ENCODE measurements around the gene DISC1.

The DISC1 gene

DNA sequence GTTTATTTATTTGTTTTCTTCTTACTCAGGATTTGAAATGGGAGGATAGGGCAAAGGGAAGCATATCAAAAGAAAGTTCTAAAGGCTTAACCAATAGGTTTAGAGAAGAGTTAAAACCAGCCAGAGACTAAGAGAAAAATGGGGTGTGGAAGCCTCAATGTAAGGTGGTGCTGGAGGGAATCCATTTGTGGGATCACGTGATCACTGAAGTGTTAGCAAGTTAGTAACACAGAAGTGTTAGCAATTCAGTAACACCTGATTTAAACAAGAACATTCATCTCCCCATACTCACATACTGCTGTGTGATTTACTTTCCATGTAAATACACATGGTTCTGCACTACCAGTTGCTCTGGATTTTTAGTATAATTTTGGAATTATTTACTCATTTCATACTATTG is 451.2 kb downstream of the DISC1 start:
- H3K27ac ChIP-seq (replicated peaks) = no peak overlapping the region
- H3K4me3 ChIP-seq (replicated peaks; ENCODE audit: insufficient read depth, low read length) = no peak overlapping the region
- H3K27me3 ChIP-seq (ENCODE audit: insufficient read depth, poor library complexity, severe bottlenecking) = peaks cover 2% of the 10 kb centered on the region
- DNase-seq (ENCODE audit: low read depth in 1 of 2, low spot score in 1 of 2) = no peak
- TF ChIP-seq POLR2AphosphoS5 (IDR thresholded peaks at IDR 0.05; ENCODE audit: low read depth) (no peak), SPI1 (IDR thresholded peaks at IDR 0.05; ENCODE audit: borderline replicate concordance, low read depth) (no peak), GABPA (IDR thresholded peaks at IDR 0.05; ENCODE audit: low read depth) (no peak)
- TF ChIP-seq, protein P1, sequence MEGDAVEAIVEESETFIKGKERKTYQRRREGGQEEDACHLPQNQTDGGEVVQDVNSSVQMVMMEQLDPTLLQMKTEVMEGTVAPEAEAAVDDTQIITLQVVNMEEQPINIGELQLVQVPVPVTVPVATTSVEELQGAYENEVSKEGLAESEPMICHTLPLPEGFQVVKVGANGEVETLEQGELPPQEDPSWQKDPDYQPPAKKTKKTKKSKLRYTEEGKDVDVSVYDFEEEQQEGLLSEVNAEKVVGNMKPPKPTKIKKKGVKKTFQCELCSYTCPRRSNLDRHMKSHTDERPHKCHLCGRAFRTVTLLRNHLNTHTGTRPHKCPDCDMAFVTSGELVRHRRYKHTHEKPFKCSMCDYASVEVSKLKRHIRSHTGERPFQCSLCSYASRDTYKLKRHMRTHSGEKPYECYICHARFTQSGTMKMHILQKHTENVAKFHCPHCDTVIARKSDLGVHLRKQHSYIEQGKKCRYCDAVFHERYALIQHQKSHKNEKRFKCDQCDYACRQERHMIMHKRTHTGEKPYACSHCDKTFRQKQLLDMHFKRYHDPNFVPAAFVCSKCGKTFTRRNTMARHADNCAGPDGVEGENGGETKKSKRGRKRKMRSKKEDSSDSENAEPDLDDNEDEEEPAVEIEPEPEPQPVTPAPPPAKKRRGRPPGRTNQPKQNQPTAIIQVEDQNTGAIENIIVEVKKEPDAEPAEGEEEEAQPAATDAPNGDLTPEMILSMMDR (IDR thresholded peaks at IDR 0.05; ENCODE audit: insufficient read depth, low read length) = no peak

DNA sequence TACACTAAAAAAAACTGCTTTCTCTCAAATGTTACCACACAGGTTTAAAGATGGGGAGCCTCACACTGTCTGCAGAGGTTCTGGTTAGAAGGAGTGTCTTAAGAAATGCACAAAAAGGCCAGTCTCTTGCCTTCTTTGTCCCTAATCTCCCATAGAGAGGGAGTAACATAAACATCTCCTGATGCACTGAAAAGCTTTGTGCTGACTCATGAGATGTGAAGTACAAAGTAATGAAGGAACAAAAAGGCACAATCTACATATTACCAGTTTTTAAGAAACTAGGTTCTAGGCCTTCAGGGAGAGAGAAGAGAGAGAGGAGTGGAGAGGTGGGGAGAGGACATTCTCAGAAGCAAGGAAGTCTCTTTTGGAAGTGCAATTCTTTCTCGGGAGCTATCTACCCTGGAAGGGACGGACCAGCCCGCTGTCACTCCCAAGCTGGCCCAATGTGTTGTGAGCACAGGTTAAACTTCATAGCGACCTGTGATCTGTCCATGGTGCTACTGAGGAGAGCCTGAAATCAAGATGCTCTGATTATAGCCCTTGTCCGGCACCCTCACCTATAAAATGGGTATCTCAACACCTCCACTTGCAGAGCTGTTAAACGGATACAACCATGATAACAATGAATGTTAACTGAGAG is 458.1 kb downstream of the DISC1 start:
- TF ChIP-seq GABPA (IDR thresholded peaks at IDR 0.05; ENCODE audit: low read depth) (no peak), POLR2AphosphoS5 (IDR thresholded peaks at IDR 0.05; ENCODE audit: low read depth) (no peak)
- TF ChIP-seq, protein P2, sequence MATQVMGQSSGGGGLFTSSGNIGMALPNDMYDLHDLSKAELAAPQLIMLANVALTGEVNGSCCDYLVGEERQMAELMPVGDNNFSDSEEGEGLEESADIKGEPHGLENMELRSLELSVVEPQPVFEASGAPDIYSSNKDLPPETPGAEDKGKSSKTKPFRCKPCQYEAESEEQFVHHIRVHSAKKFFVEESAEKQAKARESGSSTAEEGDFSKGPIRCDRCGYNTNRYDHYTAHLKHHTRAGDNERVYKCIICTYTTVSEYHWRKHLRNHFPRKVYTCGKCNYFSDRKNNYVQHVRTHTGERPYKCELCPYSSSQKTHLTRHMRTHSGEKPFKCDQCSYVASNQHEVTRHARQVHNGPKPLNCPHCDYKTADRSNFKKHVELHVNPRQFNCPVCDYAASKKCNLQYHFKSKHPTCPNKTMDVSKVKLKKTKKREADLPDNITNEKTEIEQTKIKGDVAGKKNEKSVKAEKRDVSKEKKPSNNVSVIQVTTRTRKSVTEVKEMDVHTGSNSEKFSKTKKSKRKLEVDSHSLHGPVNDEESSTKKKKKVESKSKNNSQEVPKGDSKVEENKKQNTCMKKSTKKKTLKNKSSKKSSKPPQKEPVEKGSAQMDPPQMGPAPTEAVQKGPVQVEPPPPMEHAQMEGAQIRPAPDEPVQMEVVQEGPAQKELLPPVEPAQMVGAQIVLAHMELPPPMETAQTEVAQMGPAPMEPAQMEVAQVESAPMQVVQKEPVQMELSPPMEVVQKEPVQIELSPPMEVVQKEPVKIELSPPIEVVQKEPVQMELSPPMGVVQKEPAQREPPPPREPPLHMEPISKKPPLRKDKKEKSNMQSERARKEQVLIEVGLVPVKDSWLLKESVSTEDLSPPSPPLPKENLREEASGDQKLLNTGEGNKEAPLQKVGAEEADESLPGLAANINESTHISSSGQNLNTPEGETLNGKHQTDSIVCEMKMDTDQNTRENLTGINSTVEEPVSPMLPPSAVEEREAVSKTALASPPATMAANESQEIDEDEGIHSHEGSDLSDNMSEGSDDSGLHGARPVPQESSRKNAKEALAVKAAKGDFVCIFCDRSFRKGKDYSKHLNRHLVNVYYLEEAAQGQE (IDR thresholded peaks at IDR 0.05; ENCODE audit: insufficient replicate concordance, low read depth) = peak; percentile 91
- H3K4me3 ChIP-seq (replicated peaks; ENCODE audit: insufficient read depth, low read length) = no peak overlapping the region
- H3K27me3 ChIP-seq (ENCODE audit: insufficient read depth, poor library complexity, severe bottlenecking) = no peaks in the 10 kb centered on the region
- no peak overlapping the region for H3K27ac ChIP-seq (replicated peaks)
- no peak for DNase-seq (ENCODE audit: low read depth in 1 of 2, low spot score in 1 of 2)

DNA sequence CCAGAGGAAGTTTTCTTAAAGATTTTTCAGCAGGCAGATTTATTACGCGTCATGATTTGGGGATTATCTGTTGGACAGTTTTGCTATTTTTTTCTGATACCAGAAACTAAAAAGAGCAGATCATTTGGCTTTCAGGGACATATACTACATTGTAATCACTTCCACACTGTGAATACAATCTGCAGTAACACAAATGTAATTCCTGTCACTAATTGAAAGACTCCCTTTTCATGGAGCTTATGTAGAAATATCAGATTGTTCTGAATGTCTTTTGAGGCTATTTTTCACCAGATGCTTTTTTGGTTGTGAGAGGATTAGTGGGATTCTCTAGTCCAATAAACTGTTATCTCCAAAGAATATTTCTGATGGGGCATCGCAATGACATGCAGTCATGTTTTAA is 464.2 kb downstream of the DISC1 start:
- Histone ChIP-seq H3K27ac (replicated peaks) (no peak overlapping the region), H3K4me3 (replicated peaks; ENCODE audit: insufficient read depth, low read length) (no peak overlapping the region), H3K27me3 (ENCODE audit: insufficient read depth, poor library complexity, severe bottlenecking) (peaks cover 6% of the 10 kb centered on the region)
- TF ChIP-seq, protein P2 (IDR thresholded peaks at IDR 0.05; ENCODE audit: insufficient replicate concordance, low read depth) = no peak
- TF ChIP-seq GABPA (IDR thresholded peaks at IDR 0.05; ENCODE audit: low read depth) = no peak
- TF ChIP-seq, protein P1 (IDR thresholded peaks at IDR 0.05; ENCODE audit: insufficient read depth, low read length) = no peak
- TF ChIP-seq POLR2AphosphoS5 (IDR thresholded peaks at IDR 0.05; ENCODE audit: low read depth) = no peak
- TF ChIP-seq SPI1 (IDR thresholded peaks at IDR 0.05; ENCODE audit: borderline replicate concordance, low read depth) = no peak
- DNase-seq (ENCODE audit: low read depth in 1 of 2, low spot score in 1 of 2) = no peak

Data from HL-60 (cell line).